TTC549 (cell line): ENCODE results near the gene PLCG2.

ENCODE experiments used
- FAIRE-seq: peaks from 2 replicates; lab custom pipeline; 2012; peaks lifted over from hg19 to GRCh38; lab: Jason Lieb, UNC

Gene PLCG2

DNA sequence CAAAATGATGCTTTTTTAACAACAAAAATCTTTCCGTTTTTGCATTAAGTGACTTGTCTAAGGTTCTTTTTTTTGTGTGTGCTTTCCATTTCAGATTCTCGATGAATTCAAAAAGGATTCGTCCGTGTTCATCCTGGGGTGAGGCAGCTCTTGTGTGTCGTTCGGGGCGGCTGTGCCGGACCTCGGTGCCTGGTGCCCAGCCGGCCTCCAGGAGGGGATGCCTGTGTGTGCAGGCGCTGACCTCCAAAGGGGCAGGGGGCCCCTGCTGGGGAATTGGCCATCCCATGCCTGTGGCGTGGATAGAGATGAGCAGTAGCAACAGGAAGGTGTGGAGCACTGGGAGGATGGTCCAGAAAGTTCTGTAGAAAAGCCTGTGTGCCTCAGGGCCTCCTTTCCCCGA is 101.7 kb downstream of the PLCG2 start:
- FAIRE-seq, result no peak

DNA sequence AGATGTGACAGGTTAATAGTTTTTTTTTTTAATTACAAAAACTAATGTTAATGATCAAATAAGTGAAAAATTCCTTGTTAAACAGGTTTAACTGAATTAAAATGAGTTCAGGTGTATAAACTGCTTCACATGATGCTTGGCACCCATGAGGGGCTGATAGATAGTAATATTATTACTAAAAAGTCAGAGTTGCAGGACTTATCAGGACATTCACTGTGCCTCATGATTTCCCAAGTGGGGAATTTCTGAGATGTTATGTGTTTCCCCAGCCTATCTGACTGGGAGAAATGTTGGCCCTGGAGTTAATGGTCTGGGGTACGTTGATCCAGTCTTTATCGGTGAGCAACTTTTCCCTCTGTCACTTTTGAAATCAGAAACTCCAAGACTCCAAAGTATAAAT is 102.1 kb downstream of the PLCG2 start:
- no peak for FAIRE-seq

DNA sequence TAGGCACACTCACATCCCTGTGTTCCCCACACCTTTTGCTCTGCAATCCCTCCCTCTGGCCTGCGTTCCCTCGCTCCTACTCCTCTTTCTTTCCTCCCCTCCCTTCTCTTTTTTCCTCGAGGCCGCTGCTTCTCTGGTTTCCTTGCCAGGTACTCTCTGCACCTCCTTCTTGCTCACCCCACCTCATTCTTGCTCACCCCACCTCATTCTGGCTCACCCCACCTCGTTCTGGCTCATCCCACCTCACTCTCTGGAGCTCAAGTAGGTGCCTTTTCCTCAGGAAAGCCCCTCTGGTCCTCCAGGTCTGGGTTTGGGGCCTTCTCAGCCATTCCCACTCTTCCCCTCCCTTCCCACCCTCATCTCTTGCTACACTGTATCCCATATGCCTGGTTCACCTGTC is 103.5 kb downstream of the PLCG2 start:
- no peak for FAIRE-seq

DNA sequence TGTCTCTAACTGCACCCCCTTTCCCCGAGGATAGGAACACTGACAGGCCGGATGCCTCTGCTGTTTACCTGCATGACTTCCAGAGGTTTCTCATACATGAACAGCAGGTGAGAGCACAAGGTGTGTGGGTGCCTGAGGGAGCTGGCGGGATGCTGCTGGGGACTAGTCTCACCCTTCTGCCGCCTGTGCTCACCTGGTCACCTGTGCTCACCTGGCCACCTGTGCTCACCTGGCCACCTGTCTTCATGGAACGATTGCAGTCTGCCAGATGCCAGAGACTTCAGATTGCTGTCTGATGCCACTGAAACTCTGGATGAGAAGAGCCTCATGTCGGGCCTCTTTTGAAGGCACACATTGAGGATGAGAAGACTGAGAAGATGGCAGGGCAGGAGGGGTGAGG is 104.1 kb downstream of the PLCG2 start:
- FAIRE-seq, result no peak

DNA sequence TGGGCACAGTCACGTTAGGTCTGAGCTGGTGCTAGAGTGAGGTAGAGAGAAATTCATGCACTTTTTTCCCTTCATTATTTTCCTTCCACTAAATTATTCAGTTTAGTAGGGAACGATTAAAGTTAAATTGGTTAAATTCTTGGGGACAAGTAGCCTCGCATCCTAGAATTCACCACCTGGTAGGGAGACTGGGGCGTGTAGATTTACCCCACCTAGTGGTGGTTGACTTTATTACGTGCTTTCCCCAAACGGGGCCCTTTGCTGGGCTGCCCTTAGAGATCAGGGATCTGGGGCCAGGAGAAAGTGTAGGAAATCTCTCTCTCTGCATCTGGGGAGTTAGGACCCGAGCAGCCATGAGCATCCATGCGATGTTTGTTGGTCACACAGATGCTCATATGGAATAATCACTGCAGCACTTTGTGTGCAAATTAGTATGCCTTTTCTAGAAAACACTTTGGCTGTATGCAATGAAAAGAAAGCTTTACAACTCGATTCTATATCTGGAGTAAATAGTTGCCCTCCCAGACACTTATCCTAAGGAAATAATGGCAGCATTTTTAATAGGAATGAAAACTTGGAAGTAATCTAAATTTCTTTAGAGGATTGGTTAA is 107.0 kb downstream of the PLCG2 start:
- FAIRE-seq, result no peak

DNA sequence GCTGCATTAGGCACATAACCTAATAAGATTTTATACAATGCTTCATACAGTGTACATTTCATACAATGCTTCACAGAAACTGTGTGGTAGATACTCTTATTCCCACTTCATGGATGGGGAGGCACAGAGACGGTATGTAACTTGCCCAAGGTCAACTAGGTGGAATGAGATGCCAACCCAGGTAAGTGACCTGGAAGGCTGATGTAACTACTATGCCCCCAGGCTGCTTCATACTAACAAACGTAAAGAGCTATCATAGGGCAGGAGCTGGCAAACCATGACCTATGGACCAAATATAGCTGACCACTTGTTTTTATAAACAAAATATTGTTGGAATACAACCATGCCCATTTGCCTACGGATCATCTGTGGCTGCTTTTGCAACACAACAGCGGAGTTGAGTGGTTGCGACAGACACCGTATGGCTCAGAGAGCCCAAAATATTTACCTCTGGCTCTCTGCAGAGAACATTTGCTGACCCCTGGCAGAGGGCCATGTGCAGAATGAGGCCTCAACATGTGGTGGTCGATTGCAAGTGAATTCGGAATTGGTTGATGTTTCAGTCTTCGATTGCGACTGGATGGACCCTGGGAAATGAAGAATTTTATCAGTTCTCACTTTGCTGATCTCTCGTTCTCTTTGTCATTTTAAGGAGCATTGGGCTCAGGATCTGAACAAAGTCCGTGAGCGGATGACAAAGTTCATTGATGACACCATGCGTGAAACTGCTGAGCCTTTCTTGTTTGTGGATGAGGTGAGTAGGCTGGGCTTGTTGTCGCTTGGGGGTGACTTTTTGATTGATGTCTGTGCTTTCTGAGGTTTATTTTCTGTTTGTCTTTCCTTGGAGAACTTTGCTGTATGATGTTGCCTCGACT is 109.7 kb downstream of the PLCG2 start:
- FAIRE-seq, result no peak

DNA sequence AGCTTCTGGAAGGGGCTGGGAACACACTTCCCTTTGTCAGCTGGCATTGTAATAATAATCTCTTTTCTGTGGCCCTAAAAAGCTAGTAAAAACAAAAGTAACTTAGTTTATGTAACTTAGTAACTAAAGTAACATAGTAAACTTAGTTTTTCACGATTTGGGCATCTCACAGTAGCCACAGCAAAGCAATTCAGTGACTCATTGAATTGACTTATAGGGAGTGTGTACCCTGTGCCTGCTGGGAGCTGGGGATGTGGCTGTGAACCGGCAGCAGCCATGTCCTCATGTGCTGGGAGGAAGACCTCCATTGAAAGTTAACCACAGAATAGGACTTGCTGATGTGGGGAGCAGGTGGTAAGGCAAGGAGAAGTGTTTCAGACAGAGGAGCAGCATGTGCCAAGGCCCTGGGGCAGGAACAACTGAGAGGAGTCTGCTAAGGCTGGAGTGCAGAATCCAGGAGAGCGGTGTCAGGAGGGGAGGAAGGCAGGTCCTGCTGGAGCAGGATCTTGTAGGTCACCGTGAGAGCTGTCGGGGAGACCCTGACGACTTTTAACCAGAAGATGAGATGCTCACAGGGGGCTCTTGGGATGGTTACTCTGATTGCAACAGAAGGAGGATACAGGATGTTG is 112.8 kb downstream of the PLCG2 start:
- FAIRE-seq, result no peak

DNA sequence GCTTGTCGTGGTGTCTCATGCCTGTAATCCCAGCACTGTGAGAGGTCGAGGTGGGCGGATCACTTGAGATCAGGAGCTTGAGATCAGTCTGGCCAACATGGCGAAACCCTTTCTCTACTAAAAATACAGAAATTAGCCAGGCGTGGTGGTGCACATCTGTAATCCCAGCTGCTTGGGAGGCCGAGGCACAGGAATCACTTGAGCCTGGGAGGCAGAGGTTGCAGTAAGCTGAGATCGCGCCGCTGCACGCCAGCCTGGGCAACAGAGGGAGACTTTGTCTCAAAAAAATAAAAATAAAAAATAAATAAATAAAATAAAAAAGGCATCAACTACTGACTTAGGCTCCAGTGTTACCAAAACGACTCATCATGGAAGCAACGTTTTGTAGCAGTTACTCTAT is 115.5 kb downstream of the PLCG2 start:
- FAIRE-seq, result no peak

DNA sequence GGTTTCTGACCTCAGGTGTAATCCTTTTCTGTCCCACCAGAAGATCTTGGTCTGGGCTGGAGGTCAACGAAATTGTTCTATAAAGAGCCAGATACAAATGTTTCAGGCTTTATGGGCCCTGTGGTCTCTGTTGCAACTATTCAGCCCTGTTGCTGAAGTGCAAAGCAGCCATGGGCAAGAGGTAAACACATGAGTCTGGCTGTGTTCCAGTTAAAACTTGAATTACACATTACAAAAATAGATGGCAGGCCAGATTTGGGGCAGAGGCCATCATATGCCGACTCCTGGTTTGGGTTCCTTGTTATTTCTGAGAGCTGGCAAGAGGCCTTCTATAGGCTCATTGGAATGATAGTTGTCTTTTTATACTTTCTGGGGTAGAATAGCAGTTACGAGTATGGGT is 117.8 kb downstream of the PLCG2 start:
- FAIRE-seq, result no peak

DNA sequence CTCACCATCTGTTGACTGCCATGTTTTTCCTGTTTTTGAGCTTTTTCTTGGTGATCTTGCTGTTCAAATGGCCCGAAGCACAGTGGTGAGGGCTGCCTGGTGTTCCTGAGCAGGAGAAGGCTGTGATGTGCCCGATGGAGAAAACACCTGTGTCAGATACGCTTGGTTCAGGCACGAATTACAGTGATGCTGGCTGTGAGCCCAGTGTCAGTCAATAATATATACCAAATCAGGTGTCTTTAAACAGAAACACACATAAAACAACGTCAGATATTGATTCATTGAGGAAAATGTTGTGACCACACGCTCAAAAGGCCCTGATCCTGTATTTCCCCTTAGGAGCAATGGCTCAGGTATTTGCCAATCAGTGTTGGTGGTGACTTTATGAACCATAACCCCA is 120.5 kb downstream of the PLCG2 start:
- no peak for FAIRE-seq

DNA sequence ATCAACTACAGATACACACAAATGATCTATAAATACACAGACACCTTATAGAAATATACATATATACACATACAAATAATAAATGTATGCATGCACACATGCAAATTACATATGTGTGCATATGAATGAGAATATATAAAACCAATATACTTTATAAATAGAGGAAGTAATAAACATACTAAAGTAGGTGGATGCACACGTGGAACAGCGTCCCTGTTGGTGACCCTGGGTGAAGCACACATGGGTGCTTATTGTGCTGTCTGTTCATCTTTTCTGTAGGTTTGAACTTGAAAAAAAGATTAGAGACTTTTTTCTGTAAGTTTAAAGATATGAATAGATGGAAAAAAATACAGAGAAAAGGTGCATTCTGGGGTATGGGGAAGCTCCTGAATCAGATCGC is 120.9 kb downstream of the PLCG2 start:
- no peak for FAIRE-seq

DNA sequence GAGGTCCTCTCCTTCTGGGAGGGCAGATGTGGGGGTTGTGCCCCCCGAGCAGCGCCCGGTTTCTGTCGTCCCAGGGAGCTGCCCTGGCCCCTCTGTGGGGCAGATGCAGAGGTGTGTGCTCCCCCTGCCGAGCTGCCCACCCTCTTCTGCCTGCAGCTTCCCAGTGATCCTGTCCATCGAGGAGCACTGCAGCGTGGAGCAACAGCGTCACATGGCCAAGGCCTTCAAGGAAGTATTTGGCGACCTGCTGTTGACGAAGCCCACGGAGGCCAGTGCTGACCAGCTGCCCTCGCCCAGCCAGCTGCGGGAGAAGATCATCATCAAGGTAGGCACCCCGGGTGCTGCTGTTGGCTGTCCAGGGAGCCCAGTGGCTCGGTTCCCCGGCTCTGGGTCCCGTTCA is 121.4 kb downstream of the PLCG2 start:
- FAIRE-seq, result no peak

DNA sequence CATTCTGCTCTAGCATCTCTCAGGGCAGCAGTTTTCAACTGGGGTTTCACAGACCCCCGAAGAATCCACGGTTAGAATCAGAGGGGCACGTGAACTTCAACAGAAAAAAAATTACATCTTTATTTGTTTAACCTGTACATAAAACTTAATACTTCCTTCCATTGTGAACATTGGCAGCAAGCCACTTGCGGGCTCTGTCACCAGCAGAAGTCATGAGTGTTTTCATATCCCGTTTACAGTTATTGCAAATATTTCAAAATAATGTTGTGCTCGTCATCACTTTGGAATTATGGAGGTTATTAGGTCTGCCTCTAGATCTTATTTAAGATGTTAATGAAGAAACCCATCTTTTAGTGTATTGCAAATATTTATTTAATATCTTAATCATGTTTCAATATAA is 122.4 kb downstream of the PLCG2 start:
- FAIRE-seq, result no peak

DNA sequence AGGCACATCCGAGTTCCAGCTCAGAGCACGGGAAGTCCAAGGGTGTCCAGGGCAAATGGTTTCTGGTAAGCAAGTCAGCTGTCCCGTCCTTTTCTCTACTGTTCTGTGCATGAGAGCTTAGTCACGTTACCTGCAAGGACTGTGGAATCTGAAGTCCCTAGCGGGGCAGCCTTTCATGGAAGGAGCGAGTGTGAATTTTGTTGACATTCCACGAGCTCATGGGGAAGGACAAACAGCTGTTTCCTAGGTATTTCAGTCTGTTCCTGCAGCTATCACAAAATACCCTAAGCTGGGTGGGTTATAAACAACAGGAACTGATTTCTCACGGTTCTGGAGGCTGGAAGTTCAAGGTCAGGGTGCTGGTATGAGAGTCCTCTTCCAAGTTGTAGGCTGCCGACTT is 122.9 kb downstream of the PLCG2 start:
- no peak for FAIRE-seq

DNA sequence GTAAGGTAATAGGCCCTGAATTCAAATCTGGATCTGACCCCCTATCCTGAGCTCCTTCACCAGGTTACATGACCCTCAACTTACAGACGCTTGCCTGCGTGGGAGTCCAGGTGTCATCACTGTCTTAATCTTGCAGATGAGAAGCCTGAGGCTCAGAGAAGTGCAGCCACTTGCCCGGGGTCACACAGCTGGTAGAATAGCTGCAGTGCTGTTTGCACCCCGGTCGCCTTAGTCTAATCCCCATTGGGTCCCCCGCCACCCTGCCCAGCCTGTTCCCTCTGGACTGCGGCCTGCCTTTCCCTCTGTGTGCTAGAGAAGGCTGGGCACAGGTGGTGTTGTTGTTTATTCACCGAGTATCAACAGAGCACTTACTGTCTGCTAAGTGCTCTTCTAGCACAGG is 125.2 kb downstream of the PLCG2 start:
- FAIRE-seq, result no peak

DNA sequence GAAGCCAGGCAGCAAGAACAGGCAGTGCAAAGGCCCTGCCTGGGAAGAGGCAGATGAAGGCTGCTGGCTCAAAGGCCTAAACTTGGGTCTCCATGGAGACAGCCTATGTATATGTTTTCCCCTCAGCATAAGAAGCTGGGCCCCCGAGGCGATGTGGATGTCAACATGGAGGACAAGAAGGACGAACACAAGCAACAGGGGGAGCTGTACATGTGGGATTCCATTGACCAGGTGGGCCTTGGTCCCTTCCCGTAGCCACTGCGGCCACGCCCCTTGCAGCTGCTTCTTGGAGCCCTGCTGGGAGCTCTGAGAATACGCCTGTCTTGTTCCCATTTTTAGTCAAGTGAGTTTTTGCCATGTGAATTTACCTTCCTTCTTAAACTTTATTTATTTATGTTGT is 126.2 kb downstream of the PLCG2 start:
- no peak for FAIRE-seq

DNA sequence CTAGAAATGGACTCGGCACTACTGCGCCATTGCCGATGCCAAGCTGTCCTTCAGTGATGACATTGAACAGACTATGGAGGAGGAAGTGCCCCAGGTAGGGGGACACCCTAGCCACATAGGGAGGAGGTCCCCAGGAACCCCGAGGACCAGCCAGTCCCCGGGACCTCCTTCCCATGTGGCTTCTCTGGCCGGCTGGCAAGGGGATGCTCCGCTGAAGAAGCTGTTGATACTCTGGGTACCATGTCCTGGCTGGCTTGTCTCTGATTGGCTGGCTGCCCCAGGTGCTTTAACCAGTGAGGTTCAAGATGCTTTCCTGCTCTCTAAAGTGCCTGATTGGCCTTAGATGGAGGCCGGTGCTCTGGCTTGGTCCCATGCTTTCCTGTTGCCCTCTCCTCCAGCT is 128.6 kb downstream of the PLCG2 start:
- no peak for FAIRE-seq

DNA sequence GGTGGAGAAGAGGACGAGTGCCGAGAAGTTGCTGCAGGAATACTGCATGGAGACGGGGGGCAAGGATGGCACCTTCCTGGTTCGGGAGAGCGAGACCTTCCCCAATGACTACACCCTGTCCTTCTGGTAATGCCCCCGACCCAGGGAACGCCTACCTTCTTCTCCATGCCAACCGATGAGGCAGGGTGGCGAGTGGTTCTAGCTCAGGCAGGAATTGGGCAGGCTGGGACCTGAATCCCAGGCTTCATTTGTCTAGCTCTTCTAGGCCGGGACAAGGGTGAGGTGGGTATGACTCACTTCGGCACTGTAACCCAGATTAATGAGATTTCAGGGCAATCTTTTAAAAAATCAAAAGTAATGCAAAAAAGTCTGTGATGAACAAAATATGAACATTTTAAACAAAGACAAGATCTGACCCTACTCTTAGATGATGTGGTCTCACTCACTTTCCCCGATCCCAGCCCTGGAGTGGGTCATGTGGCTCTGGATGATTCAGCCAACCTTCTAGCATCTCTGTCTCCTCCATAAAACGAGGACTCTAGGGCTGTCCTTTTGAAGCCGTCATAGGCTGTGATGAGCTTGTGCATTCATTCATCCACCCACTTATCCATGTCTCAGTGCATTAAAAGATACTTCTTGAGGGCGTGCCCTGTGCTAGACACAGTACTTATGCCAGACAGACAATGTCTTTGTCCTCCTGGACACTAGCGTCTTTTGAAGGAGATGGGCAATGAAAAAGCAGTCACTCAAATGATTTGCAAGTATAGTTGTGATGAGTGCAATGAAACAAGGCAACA is 129.6 kb downstream of the PLCG2 start:
- no peak for FAIRE-seq

DNA sequence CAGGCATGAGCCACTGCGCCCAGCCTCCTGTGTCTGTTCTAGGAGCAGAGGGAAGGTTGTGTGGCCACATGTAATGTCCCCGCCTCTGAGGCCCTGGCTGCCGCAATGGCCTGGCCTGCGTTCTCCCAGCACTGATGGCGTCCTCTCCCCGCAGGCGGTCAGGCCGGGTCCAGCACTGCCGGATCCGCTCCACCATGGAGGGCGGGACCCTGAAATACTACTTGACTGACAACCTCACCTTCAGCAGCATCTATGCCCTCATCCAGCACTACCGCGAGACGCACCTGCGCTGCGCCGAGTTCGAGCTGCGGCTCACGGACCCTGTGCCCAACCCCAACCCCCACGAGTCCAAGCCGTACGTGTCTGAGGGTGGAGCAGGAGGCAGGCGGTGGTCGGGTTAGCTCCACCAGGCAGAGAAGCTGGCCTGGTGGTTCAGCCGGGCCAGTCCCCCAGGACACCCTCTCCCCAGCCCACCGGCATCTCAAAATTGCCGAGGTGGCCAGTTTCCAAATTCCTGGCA is 131.3 kb downstream of the PLCG2 start:
- no peak for FAIRE-seq

DNA sequence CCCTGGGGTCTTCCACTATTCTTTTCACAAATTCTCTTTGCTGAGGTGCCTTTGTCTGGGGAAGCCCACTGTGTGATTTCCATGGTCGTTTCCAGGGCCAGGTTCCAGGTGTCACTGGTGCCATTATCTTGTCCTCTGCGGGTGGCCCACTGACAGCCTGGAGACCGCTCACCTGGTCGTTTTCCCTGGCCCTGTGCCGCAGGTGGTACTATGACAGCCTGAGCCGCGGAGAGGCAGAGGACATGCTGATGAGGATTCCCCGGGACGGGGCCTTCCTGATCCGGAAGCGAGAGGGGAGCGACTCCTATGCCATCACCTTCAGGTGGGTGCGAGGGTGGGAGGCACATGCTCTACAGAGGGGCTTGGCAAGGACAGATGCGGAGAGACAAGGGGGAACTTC is 133.3 kb downstream of the PLCG2 start:
- no peak for FAIRE-seq

DNA sequence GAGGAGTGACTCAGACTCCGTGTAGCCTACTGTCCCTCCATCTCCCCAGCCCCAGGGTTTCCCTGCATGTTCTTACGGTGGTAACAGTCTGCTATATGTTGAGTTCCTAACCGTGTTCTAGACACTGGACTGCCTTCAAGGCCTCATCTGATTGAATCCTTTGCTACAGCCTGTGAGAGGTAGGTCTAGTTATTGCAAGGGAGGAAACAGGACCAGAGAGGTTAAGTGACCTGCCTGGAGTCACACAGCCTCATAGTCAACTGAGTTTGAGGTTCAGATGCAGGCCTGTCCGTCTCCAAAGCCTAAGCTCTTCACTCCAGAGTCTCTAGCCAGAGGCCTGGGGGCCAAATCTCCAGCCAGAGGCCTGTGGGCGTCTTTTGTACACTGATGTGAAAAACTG is 134.1 kb downstream of the PLCG2 start:
- no peak for FAIRE-seq

DNA sequence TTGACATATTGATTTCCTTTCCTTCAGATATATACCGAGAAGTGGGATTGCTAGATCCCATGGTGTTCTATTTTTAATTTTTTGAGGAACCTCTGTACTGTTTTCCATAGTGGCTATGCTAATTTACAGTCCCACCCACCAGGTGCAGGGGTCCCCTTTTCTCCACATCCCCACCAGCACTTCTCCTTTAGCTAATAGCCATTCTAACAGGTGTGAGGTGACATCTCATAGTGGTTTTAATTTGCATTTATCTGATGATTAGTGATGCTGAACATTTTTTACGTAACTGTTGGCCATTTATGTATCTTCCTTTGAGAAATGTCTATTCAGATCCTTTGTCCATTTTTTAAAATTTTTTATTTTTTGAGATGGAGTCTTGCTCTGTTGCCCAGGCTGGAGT is 138.3 kb downstream of the PLCG2 start:
- no peak for FAIRE-seq

DNA sequence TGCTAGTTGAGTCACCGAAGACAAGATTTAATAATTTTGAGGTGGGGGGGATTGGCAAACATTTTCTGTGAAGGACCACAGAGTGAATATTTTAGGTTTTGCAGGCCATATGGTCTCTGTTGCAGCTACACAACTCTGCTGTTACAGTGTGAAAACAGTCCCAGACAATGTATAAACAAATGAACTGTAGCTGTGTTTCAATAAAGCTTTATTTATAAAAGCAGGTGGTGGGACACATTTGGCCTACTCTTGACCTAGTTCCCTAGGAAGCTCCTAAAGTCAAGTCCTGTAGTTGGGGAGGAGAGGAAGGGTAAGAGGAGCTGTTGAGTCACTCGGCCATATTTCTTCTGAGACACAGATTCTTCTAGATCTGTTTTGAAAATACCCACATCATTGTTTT is 139.8 kb downstream of the PLCG2 start:
- FAIRE-seq, result no peak
